WTC11 (cell line): ENCODE results near the gene DNAI1. TPM values are rescaled to one million over a fixed set of nuclear protein-coding genes. Genes with fewer than 3 reads are reported as not detected.

Source experiments
- ATAC-seq: fragments of 200-7000 bp; cut with Tn5 transposase; 2 replicates; pipeline ENCODE4 v1.10.0; 2021; ENCODE audit warnings: mild to moderate bottlenecking, moderate library complexity
- CTCF ChIA-PET: fragments of 300-600 bp; sonication (Branson Sonifier 250); formaldehyde crosslinking; loops from one replicate; lab custom pipeline; 2021; ENCODE audit warnings: antibody characterized with exemption; lab: Charles Lee
- POLR2A ChIA-PET: fragments of 350-600 bp; sonication (Branson Sonifier 250); formaldehyde crosslinking; loops from one replicate; lab custom pipeline; 2021; ENCODE audit warnings: antibody characterized with exemption; lab: Charles Lee
- DNase-seq: peaks from one replicate; pipeline ENCODE4 v3.0.0; 2021; ENCODE audit warnings: low spot score
- H3K27ac Mint-ChIP-seq: 2 replicates; pipeline ENCODE4 v1.8.0; 2021; ENCODE audit warnings: mixed read lengths
- H3K27me3 Mint-ChIP-seq: 2 replicates; pipeline ENCODE4 v1.8.0; 2021; ENCODE audit warnings: low read depth, mild to moderate bottlenecking, moderate library complexity, mixed read lengths
- H3K36me3 Mint-ChIP-seq: 2 replicates; pipeline ENCODE4 v1.8.0; 2021; ENCODE audit warnings: mixed read lengths
- H3K4me1 Mint-ChIP-seq: 2 replicates; pipeline ENCODE4 v1.8.0; 2022; ENCODE audit warnings: mixed read lengths
- H3K4me3 Mint-ChIP-seq: 2 replicates; pipeline ENCODE4 v1.8.0; 2021; ENCODE audit warnings: mild to moderate bottlenecking, moderate library complexity, mixed read lengths
- H3K9me3 Mint-ChIP-seq: 2 replicates; pipeline ENCODE4 v1.8.0; 2021; ENCODE audit warnings: mixed read lengths
- ATF2 ChIP-seq: sonication (generic); formaldehyde crosslinking; IDR thresholded peaks from 2 replicates; pipeline ENCODE4 v1.8.1; 2022; ENCODE audit warnings: low read depth, missing genetic modification reagents, borderline replicate concordance
- CBFB ChIP-seq: sonication (generic); formaldehyde crosslinking; IDR thresholded peaks from 2 replicates; pipeline ENCODE4 v1.8.1; 2022; ENCODE audit warnings: mild to moderate bottlenecking, low read depth, missing genetic modification reagents
- CDX4 ChIP-seq: fragments of 250-450 bp; sonication (Bioruptor Pico); IDR thresholded peaks from 2 replicates; pipeline ENCODE4 v1.9.0; 2021; ENCODE audit warnings: moderate library complexity, mild to moderate bottlenecking, inconsistent platforms, borderline replicate concordance
- E2F4 ChIP-seq: sonication (generic); formaldehyde crosslinking; IDR thresholded peaks from 2 replicates; pipeline ENCODE4 v1.8.1; 2022; ENCODE audit warnings: low read depth, mild to moderate bottlenecking, moderate library complexity, missing genetic modification reagents, borderline replicate concordance
- GRHL2 ChIP-seq: fragments of 250-450 bp; sonication (Bioruptor Pico); IDR thresholded peaks from 2 replicates; pipeline ENCODE4 v1.8.0; 2022; ENCODE audit warnings: mild to moderate bottlenecking, moderate library complexity; ENCODE audit not compliant: insufficient replicate concordance, severe bottlenecking
- KAT7 ChIP-seq: sonication (generic); formaldehyde crosslinking; IDR thresholded peaks from 2 replicates; pipeline ENCODE4 v1.8.1; 2023; ENCODE audit warnings: missing genetic modification reagents, mild to moderate bottlenecking, borderline replicate concordance
- MXD4 ChIP-seq: fragments of 250-450 bp; sonication (Bioruptor Pico); IDR thresholded peaks from 2 replicates; pipeline ENCODE4 v1.8.0; 2021; ENCODE audit warnings: mild to moderate bottlenecking, moderate library complexity, borderline replicate concordance
- NR2C2 ChIP-seq: sonication (generic); formaldehyde crosslinking; IDR thresholded peaks from 2 replicates; pipeline ENCODE4 v1.8.0; 2022; ENCODE audit warnings: mild to moderate bottlenecking, missing genetic modification reagents
- NR3C1 ChIP-seq: sonication (generic); formaldehyde crosslinking; conservative IDR thresholded peaks from 2 replicates; pipeline ENCODE4 v1.8.1; 2023; ENCODE audit warnings: low read depth, mild to moderate bottlenecking, missing genetic modification reagents
- PRDM15 ChIP-seq: sonication (generic); formaldehyde crosslinking; IDR thresholded peaks from 2 replicates; pipeline ENCODE4 v1.8.0; 2022; ENCODE audit warnings: missing genetic modification reagents
- SMAD4 ChIP-seq: sonication (generic); formaldehyde crosslinking; IDR thresholded peaks from 2 replicates; pipeline ENCODE4 v1.8.0; 2022; ENCODE audit warnings: mild to moderate bottlenecking, missing genetic modification reagents
- TCF7 ChIP-seq: sonication (generic); formaldehyde crosslinking; IDR thresholded peaks from 2 replicates; pipeline ENCODE4 v1.8.0; 2022; ENCODE audit warnings: mild to moderate bottlenecking, low read depth, missing genetic modification reagents, moderate library complexity
- TEAD1 ChIP-seq: sonication (generic); formaldehyde crosslinking; IDR thresholded peaks from 2 replicates; pipeline ENCODE4 v1.8.0; 2022; ENCODE audit warnings: mild to moderate bottlenecking, missing genetic modification reagents
- USF2 ChIP-seq: sonication (generic); formaldehyde crosslinking; IDR thresholded peaks from 2 replicates; pipeline ENCODE4 v1.8.1; 2023; ENCODE audit warnings: mild to moderate bottlenecking, missing genetic modification reagents, moderate library complexity
- ZBTB43 ChIP-seq: sonication (generic); formaldehyde crosslinking; IDR thresholded peaks from 2 replicates; pipeline ENCODE4 v1.8.1; 2023; ENCODE audit warnings: mild to moderate bottlenecking, missing genetic modification reagents
- ZNF138 ChIP-seq: sonication (generic); formaldehyde crosslinking; conservative IDR thresholded peaks from 2 replicates; pipeline ENCODE4 v1.8.1; 2022; ENCODE audit warnings: mild to moderate bottlenecking, moderate library complexity, missing genetic modification reagents
- ZNF263 ChIP-seq: sonication (generic); formaldehyde crosslinking; IDR thresholded peaks from 2 replicates; pipeline ENCODE4 v1.8.1; 2022; ENCODE audit warnings: low read depth, mild to moderate bottlenecking, moderate library complexity, missing genetic modification reagents
- ZNF281 ChIP-seq: sonication (generic); formaldehyde crosslinking; IDR thresholded peaks from 2 replicates; pipeline ENCODE4 v1.8.0; 2023; ENCODE audit warnings: mild to moderate bottlenecking, missing genetic modification reagents
- ZNF396 ChIP-seq: fragments of 250-450 bp; sonication (Bioruptor Pico); IDR thresholded peaks from 2 replicates; pipeline ENCODE4 v1.8.0; 2021; ENCODE audit warnings: mild to moderate bottlenecking, moderate library complexity, borderline replicate concordance
- ZNF423 ChIP-seq: fragments of 250-450 bp; sonication (Bioruptor Pico); IDR thresholded peaks from 2 replicates; pipeline ENCODE4 v2.1.2; 2022; ENCODE audit warnings: mild to moderate bottlenecking, moderate library complexity
- ZNF425 ChIP-seq: fragments of 250-450 bp; sonication (Bioruptor Pico); conservative IDR thresholded peaks from 2 replicates; pipeline ENCODE4 v1.9.0; 2021; ENCODE audit warnings: mild to moderate bottlenecking
- total RNA-seq: library from RNA; stranded (reverse); gene quantifications from 3 replicates; pipeline ENCODE4 v1.2.3, GENCODE V29; 2021

Gene DNAI1
- total RNA-seq, 1 experiment from 2014 or later: 2.1 TPM

- TF ChIP-seq ZNF281 (CRISPR knock-in tag): no peak
- TF ChIP-seq ZNF396 (CRISPR knock-in tag): no peak
- no peak for TF ChIP-seq KAT7 (CRISPR knock-in tag)
- no peak for TF ChIP-seq PRDM15 (CRISPR knock-in tag)
- no peak for TF ChIP-seq ZNF423 (CRISPR knock-in tag)
- no peak for TF ChIP-seq USF2
- no peak for TF ChIP-seq MXD4 (CRISPR knock-in tag)
- no peak for TF ChIP-seq TCF7
Measured at GRCh38 chr9:34515959-34516358, 57.4 kb downstream of the DNAI1 start (continued).

GRCh38 chr9:34517185-34517584 is 58.6 kb downstream of the DNAI1 start:
- no peaks in the 10 kb centered on the region for H3K36me3 Mint-ChIP-seq
- no peak for DNase-seq
- POLR2A ChIA-PET: no interaction called here
- no peak for ATAC-seq
- H3K27me3 Mint-ChIP-seq: peaks cover 5% of the 10 kb centered on the region
- peaks cover 32% of the 10 kb centered on the region for H3K4me1 Mint-ChIP-seq
- CTCF ChIA-PET: interaction anchor here (0.9 to 1.5 kb wide), 4 partner anchors 15 to 113 kb away, joined by 3 to 6 read pairs (median 4); no protein-coding TSS in a partner anchor
- no peak overlapping the region for H3K27ac Mint-ChIP-seq
- H3K9me3 Mint-ChIP-seq: no peaks in the 10 kb centered on the region
- no peak overlapping the region for H3K4me3 Mint-ChIP-seq
- TF ChIP-seq TEAD1 (CRISPR knock-in tag): no peak
- TF ChIP-seq CBFB (CRISPR knock-in tag): no peak
- TF ChIP-seq GRHL2 (CRISPR knock-in tag): no peak
- no peak for TF ChIP-seq ZNF138 (CRISPR knock-in tag)
- TF ChIP-seq ATF2 (CRISPR knock-in tag): no peak
- TF ChIP-seq NR2C2 (CRISPR knock-in tag): no peak
- no peak for TF ChIP-seq E2F4 (CRISPR knock-in tag)
- TF ChIP-seq SMAD4 (CRISPR knock-in tag): no peak
- TF ChIP-seq MXD4 (CRISPR knock-in tag): no peak
- no peak for TF ChIP-seq CDX4 (CRISPR knock-in tag)
- no peak for TF ChIP-seq ZNF263 (CRISPR knock-in tag)
- TF ChIP-seq NR3C1 (CRISPR knock-in tag): no peak
- TF ChIP-seq ZNF425: no peak
- TF ChIP-seq ZBTB43 (CRISPR knock-in tag): no peak
